Measurements from ENCODE around the gene OTOP2. TPM values are rescaled to one million over a fixed set of nuclear protein-coding genes. Genes with fewer than 3 reads are reported as not detected.

Gene OTOP2
- total and polyA plus RNA-seq, 2 of the 8 experiments (the other 6 are each of a cell fraction or from before 2014, with no cell fraction given) = 0.23 TPM; not detected in 1

DNA sequence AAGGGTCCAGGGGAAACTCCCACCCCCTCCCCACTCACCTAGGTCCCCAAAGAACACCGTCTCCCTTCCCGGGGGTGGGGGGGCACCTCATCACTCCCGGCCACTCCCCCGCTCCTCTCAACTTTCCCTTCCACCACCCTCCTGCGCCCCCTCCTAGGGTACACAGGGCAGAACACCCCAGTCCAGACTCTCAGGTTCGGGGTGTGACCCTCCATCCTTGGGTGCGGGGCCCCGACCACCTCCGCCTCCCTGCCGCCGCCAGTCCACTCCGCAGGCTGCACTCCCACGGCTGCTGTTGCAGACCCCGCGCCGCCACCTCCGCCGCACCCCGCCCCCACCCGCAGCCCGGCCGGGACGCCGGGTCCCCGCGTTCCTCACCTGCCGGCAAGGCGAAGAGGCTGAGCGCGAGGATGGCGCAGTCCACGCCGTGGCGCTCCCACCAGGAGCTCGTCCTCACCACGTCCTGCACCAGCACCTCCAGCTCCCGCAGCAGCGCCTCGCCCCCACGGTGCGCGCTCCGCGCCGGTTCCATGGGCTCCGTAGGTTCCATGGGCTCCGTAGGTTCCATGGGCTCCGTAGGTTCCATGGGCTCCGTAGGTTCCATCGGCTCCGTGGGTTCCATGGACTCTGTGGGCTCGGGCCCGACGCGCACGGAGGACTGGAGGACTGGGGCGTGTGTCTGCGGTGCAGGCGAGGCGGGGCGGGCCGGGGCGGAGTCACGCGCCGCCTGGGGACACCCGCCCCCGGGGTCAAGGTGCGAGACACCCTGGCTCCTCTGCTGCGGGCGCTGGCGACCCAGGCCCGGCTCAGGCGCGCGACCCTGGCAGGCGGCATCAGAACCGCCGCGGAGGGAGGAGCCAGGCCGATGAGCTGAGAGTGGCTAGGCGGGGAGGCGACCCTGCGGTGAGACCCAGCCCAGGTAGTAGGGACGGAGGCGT lies 30.8 kb upstream of the OTOP2 start, which contains the start of gene FADS6:
TSS of gene FADS6 (minus strand) at position 660 of the 938 bp plus-strand sequence. CDS start at position 622, 38 bp downstream.
- Histone ChIP-seq H3K36me3 (ENCODE audit: control insufficient read depth in 2 of 4, insufficient read depth in 4 of 4, low read length in 3 of 4) (no peaks in the 10 kb centered on the region), H3K9me3 (ENCODE audit: insufficient read depth in 2 of 2, low read depth in 1 of 2, low read length in 1 of 2) (no peaks in the 10 kb centered on the region), H4K8ac (ENCODE audit: extremely low read depth, insufficient read depth, low read length) (peak within 1 kb of the TSS; percentile 75), H3K79me1 (ENCODE audit: low read depth, low read length) (no peaks in the 10 kb centered on the region), H3K23ac (ENCODE audit: insufficient read length) (no peak within 1 kb of the TSS), H4K20me1 (replicated peaks in 1 of 2; ENCODE audit: control insufficient read depth in 1 of 2, insufficient read depth in 2 of 2, low read length in 2 of 2) (peaks cover 0 to 2% of the 10 kb centered on the region in 2 experiments), H2AK5ac (ENCODE audit: low read depth, low read length) (no peak within 1 kb of the TSS), H2AFZ (ENCODE audit: low read length) (peak within 1 kb of the TSS; percentile 83; the same call in 1 of the 2 replicates), H3K18ac (ENCODE audit: extremely low read depth, low read length) (peak within 1 kb of the TSS; percentile 90), H3K56ac (replicated peaks; ENCODE audit: insufficient read length, low read depth, low read length) (no peak within 1 kb of the TSS), H3K4ac (replicated peaks; ENCODE audit: insufficient read length, low read depth, low read length) (no peak within 1 kb of the TSS), H4K5ac (ENCODE audit: insufficient read length, low read depth, low read length) (no peak within 1 kb of the TSS), H3K4me1 (replicated peaks in 1 of 4; ENCODE audit: control insufficient read depth in 3 of 4, insufficient read depth in 4 of 4, low read length in 3 of 4) (peaks cover 0 to 10% (median 4%) of the 10 kb centered on the region in 4 experiments; a peak in 4 of 7 replicates), H2BK5ac (ENCODE audit: low read depth, low read length) (no peak within 1 kb of the TSS; the same call in 1 of the 2 replicates), H2BK15ac (ENCODE audit: low read length) (peak within 1 kb of the TSS; percentile 92; the same call in 1 of the 2 replicates), H3K79me2 (ENCODE audit: control insufficient read depth in 1 of 2, insufficient read depth in 2 of 2, low read length in 2 of 2) (no peaks in the 10 kb centered on the region), H2BK20ac (ENCODE audit: low read length) (no peak within 1 kb of the TSS), H3K27ac (ENCODE audit: low read depth, low read length) (no peak within 1 kb of the TSS), H3K4me3 (ENCODE audit: extremely low read depth in 1 of 4, insufficient read depth in 2 of 4, low read depth in 3 of 4, low read length in 4 of 4) (peak within 1 kb of the TSS; percentile 61 to 75 (median 64)), H3K4me2 (ENCODE audit: insufficient read depth in 1 of 2, low read depth in 2 of 2, low read length in 2 of 2) (peak within 1 kb of the TSS; percentile 72 to 99), H3K14ac (ENCODE audit: insufficient read length) (no peak within 1 kb of the TSS), H2BK12ac (ENCODE audit: low read depth, low read length) (peak within 1 kb of the TSS; percentile 68; the same call in 1 of the 2 replicates), H3K27me3 (replicated peaks in 1 of 4; ENCODE audit: control insufficient read depth in 3 of 4, extremely low read depth in 1 of 4, insufficient read depth in 3 of 4, low read length in 3 of 4) (peaks cover 16 to 43% (median 37%) of the 10 kb centered on the region in 4 experiments; a peak in 6 of 7 replicates), H3K9ac (replicated peaks in 1 of 4; ENCODE audit: extremely low read depth in 1 of 4, low read depth in 3 of 4, low read length in 3 of 4) (no peak within 1 kb of the TSS; a peak in 1 of 7 replicates), H4K91ac (replicated peaks; ENCODE audit: insufficient read length, low read length) (peak within 1 kb of the TSS; percentile 62), H2BK120ac (replicated peaks; ENCODE audit: low read depth, low read length) (no peak within 1 kb of the TSS), H3K23me2 (ENCODE audit: low read depth, low read length) (peaks cover 13% of the 10 kb centered on the region)
- no peak for DNase-seq (ENCODE audit: low read depth in 1 of 2, low spot score in 2 of 2)
- no peak for FAIRE-seq
- WGBS, 2 experiments (ENCODE audit: extremely low coverage in 1 of 2, insufficient coverage in 1 of 2, insufficient read length in 1 of 2, insufficient replicate concordance in 2 of 2, low coverage in 1 of 2, low lambda C conversion rate in 2 of 2, missing lambda C conversion rate in 1 of 2) = 6% methylated on average over 42 of the region's 86 CpGs; no CpG with 5 or more reads in 1 of the 2 experiments
- CTCF ChIA-PET (ENCODE audit: partially characterized antibody) = interaction anchor here (1.4 to 3.4 kb wide), 7 partner anchors 27 to 69 kb away, joined by 3 to 12 read pairs (median 5); partner anchors contain the start of genes OTOP2 and USH1G
- POLR2A ChIA-PET (ENCODE audit: partially characterized antibody) = interaction anchor here (0.7 to 1.8 kb wide), 8 partner anchors 11 to 144 kb away, joined by 3 to 5 read pairs (median 4); partner anchors contain the start of gene FDXR
- TF ChIP-seq GTF2F1 (IDR thresholded peaks at IDR 0.05; ENCODE audit: borderline replicate concordance, low read depth, low read length) (no peak), SIX5 (IDR thresholded peaks at IDR 0.05; ENCODE audit: low read depth, low read length) (no peak), FOSL1 (IDR thresholded peaks at IDR 0.05; ENCODE audit: insufficient read depth, low read depth, low read length) (no peak), SP4 (IDR thresholded peaks at IDR 0.05; ENCODE audit: low read length) (no peak), CHD2 (IDR thresholded peaks at IDR 0.05; ENCODE audit: low read length) (no peak), POLR2AphosphoS5 (IDR thresholded peaks at IDR 0.05; ENCODE audit: low read depth, low read length) (no peak), TBP (IDR thresholded peaks at IDR 0.05; ENCODE audit: low read depth, low read length) (no peak), SP2 (IDR thresholded peaks at IDR 0.05; ENCODE audit: low read length) (no peak), EGR1 (IDR thresholded peaks at IDR 0.05; ENCODE audit: borderline replicate concordance, low read depth, low read length) (no peak)
- TF ChIP-seq, protein P1, sequence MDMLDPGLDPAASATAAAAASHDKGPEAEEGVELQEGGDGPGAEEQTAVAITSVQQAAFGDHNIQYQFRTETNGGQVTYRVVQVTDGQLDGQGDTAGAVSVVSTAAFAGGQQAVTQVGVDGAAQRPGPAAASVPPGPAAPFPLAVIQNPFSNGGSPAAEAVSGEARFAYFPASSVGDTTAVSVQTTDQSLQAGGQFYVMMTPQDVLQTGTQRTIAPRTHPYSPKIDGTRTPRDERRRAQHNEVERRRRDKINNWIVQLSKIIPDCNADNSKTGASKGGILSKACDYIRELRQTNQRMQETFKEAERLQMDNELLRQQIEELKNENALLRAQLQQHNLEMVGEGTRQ (IDR thresholded peaks at IDR 0.05; ENCODE audit: low read length) = no peak
